Dedifferentiated amniotic fluid mesenchymal stem cell (primary cell): ENCODE measurements around the gene ETS1.

Source experiments
- DNase-seq: peaks from one replicate; pipeline ENCODE4 v3.0.0-alpha.2; 2016; ENCODE audit errors: extremely low spot score

Gene ETS1, protein sequence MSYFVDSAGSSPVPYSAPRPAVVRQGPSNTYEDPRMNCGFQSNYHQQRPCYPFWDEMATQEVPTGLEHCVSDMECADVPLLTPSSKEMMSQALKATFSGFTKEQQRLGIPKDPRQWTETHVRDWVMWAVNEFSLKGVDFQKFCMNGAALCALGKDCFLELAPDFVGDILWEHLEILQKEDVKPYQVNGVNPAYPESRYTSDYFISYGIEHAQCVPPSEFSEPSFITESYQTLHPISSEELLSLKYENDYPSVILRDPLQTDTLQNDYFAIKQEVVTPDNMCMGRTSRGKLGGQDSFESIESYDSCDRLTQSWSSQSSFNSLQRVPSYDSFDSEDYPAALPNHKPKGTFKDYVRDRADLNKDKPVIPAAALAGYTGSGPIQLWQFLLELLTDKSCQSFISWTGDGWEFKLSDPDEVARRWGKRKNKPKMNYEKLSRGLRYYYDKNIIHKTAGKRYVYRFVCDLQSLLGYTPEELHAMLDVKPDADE

DNA sequence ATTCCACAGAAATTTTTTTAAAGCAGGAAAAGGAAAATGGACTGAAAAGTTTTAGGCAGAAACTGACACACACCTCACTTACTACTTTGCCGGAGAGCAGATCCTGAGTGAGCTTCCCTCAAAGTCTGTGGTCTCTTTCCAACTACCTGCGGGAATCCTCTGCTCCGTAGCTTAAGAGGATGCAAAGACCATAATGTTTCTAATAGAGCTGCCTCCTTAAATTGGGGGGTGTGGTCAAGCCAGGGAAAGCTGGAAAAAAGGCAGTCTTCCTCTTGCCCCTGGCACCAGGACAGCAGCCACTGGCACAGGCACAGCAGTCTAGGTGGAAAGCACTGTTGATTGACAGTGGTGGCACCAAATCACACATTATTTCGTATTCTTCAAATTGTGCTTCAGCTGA is at the start of gene ETS1:
Gene ETS1 (minus strand): TSS at position 144 of the 400 bp plus-strand sequence. CDS start 14,428 bp downstream, outside the sequence.
- DNase-seq = no peak

DNA sequence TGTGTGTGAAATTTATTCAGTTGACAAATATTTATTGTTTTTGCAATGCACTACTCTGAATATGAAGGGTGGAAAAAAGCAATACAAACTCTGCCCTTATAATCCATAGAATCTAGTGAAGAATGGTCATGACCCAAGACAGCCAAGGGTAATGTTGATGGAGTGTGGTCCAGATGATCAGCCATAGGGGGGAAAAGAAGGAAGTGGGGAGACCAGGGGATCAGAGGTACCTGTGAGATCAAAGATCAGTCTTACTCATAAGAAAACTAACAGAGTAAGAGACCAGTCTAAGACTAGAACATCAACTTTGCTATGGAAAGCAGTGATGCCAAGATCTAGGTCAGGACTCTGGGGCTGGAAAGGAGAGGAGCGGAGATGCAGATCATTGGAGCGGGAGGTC is 47.0 kb upstream of the ETS1 start:
- DNase-seq = no peak

DNA sequence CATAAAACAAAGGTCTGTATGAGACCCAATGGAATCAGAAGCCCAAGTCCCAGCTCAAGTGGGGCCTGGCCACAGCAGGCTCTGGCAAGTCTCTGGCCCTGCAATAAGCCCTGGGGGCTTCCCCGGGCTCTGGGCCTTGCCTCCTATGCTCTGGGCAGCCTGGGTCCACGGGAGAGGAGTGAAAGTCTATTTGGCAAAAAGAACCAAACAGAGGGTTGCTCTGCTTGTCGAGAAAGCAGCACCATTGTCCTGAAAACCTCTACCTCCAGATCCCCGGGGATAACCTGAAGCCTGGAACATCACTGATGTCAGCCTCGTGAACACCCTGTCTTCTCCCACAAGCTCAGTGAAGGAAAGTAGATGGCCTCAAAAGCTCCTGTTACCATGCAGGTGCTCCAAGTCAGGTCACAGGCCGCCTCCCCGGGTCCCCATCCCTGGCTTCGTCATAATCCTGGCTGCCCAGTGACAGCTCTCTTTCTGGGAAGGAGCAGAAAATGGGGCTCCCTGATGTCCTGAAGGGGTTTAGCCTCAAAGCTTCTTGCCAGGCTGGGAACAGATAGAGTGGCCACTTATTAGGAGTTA is 46.1 kb upstream of the ETS1 start:
- no peak for DNase-seq

DNA sequence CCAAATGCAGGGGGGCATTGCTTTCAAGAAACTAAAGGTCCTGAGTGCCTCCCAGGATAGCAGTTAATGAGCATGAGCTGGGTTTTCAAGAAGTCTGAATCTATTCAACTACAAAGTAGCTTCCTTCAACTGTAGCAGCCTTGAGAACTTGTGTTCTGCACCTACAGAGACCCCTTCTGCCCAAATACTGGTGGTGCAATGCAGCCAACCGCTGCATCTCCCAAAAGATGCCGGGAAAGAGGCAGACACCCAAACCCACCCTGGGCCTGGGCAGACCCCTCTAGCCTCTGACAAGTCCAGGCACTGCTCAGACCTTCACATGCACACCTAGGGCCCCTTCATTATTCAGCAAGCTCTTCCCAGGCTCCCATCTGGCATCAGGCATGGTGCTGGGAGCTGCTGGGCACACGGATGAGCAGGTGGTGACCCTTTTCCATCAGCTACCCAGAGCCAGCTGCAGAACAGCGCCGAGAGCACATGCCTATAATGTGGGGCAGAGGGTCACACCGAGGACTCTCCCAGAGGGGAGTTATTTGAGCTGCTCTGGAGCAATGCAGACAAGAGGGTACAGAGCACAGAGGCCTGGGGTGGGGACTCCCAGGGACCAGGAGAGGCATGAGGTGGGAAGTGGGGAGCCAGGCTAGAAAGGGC is 44.9 kb upstream of the ETS1 start:
- DNase-seq = peak; percentile 63

DNA sequence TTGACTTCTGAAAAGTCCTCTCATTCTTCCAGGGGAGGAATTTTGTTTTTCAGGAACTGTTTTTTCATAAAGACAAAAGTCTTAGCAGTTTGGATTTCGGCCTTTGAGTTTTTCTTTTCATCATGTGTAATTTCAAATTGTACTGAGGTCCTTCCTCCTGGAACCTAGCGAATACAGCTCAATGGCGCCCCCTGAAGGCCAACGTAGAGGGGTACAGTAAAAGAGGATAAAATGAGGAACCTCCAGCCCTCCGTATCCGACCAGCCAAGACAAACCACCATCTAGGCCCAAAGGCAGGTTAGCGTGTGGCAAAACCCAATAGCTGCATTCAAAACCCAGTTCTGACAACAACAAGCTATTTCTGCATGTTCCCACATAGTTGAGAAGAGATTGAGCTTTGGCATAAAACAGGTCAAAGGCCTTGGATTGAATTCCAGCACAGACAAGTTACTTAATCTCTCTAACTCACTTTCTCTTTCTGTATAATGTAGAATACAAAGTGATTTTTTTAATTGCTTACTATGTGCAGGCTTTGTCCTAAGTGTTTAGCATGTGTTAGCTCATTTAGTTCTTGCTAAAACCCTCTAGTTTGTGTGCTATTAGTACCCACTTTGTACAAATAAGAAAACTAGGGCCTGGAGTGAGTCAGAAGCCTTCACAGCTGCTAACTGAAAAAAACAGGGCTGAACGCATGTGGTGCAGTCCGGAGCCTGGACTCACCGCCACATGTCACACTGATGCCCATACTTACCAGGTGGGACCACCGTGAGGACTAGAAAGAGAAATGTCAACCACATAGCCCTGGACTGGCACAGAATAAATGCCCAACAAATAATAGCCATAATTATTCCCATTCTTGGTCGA is 43.2 kb upstream of the ETS1 start:
- peak; percentile 83 for DNase-seq

DNA sequence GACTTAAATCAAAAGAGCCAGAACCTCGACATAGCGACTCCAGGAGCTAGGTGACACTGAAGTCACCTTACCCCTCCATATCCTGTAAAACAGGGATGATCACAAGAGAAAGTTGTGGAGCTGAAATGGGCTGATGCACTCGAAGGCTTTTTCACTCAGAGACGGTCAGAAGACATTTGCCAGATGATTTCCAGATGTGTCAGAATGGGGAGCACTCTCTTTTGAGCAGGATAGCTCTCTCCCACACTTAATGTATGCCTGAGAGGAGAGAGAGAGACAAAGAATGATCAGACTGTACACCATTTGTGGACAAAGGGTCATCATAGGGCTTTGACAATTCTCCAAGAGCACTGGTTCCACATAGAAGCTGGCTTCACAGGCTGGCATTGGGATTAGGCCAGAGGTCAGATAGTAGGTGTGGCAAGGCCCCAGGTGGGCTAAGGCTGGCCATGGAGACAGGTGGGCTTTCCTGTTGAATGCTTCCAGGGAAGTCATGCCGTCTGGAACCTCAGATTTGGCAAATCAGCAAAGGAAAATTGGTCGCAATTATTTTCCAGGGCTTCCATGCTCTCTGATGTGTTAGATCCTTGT is 42.3 kb upstream of the ETS1 start:
- no peak for DNase-seq

DNA sequence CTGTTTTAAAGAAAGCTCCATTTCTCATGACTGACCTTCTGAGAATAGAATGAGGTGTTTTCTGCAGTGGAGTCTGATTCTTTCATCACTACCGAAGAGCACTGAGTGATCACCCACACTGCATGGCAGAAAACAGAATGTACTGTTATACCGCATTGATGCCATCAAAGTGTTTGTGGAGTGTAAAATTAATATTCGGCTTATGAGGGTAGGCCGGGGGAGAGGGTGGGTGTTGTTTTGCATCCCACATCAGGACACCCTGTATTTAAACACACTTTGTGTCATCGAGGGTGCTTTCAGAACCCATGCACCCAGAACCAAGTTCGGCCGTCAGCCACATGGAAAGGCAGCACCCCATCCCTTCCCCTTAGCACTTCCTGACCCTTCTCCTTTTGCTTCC is 41.3 kb upstream of the ETS1 start:
- no peak for DNase-seq

DNA sequence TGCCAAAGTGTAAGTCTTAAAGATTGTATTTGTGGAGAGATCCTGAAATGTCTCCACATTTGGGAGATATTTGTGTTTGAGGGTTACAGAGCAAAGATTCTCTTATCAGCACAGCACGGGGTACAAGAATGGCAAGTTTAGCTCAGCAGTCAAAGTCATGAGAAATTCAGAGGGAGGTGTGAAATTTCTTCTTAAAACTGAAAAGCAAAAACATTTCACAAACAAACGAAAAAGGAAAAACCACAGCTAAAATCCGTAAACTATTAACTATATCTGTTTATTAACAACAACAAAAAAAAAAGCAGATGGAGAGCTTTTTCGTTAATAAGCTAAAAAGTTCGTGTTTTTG is 40.9 kb upstream of the ETS1 start:
- no peak for DNase-seq

DNA sequence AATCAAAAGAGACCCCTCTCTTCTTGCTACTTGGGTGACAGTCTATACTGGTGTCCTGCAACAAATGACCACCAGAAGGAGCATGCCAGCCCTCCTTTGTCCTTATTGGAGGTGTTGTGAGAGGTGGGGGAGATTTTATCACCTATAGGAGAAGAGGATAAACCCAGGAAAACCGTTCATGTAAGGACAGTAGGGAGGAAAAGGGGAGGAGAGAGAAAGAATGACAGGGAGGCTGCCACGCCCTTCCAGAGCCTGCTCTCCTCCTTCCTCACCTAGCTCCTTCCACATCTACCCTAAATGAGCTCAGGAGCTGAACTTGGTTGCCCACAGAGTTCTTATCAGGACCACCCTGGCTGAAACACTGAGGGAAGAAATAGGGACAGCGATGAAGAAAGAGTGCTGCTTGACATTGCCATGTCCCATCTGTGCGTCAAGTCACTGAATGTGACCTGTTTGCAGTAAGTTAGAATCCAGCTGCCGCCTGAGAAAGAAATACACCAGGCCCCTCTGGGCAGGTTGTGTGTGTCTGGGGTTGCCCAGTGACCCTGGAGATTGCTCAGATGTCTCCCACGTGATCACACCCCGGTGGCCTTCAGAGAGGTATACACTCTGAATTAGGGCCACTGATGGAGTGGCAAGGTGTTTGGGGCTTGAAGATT is 40.4 kb upstream of the ETS1 start:
- no peak for DNase-seq

DNA sequence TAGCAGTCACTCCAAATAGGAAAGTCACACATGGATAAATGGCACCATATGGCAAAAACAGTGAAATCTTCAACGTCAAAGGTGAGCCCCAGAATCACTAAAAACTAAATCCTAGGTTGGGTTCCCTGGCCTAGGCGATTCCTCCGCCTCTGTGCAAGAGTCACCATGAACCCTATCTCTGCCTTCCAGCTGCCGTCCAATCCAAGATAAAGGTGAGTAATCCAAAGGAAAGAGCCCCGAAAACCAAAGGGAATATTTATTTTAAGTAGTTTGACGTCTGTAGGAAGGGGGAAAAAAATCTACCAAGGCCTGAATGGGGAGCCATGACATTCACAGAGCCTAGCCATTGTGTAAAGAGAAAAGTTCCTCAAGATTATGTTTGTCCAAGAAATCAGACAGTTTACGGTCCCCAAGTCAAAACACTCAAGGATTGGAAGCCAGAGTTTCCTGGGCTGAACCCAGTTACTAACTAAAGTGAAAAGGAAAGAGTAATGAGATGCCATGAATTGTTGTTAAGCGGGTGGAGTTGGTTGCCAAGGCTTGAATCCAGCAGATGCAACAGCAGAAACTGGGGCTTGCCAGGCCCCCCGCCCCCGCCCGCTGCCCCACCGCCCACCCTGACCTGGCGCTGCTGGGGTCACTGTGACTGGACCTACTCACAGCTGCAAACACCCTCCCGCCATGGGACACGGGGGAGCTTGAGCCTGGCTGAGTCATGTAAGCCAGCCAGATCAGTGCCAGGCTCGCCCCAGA is 39.7 kb upstream of the ETS1 start:
- DNase-seq = no peak

DNA sequence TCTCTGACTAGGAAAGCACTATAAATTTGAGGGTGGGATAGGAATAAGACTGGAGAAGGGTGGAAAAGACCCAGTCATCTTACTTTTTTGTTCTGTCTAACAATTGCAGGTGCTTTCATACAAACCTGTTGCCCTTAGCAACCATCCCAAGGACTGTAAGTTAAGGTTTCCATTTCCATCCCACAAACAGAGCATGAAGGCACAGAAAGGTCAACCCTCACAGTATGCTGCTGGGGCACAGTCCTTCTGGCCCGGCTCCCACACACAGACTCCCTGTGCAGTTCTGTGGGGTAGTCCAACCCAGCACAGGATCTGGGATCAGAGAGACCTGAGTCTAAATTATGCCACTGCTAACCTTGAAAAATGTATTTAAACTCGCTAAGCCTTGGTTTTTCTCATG is 38.4 kb upstream of the ETS1 start:
- no peak for DNase-seq

DNA sequence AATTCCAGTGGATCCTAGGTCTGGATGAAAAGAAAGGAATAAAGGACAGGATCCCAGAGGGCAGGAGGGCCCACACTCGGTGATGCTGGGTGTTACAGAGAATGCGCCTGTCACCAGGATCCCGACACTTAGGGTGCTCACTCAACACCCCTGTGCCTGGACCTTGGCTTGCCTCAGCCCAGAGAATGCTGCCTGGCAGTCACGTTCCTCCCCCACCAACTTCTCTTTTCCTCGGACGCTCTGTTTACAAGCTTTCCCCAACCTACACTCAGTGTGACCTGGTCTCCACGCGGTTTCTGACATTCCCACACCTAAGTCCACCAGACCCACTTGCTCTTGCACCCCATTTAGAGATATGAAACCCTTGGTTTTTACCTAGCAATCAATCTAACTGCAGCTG is 38.0 kb upstream of the ETS1 start:
- no peak for DNase-seq

DNA sequence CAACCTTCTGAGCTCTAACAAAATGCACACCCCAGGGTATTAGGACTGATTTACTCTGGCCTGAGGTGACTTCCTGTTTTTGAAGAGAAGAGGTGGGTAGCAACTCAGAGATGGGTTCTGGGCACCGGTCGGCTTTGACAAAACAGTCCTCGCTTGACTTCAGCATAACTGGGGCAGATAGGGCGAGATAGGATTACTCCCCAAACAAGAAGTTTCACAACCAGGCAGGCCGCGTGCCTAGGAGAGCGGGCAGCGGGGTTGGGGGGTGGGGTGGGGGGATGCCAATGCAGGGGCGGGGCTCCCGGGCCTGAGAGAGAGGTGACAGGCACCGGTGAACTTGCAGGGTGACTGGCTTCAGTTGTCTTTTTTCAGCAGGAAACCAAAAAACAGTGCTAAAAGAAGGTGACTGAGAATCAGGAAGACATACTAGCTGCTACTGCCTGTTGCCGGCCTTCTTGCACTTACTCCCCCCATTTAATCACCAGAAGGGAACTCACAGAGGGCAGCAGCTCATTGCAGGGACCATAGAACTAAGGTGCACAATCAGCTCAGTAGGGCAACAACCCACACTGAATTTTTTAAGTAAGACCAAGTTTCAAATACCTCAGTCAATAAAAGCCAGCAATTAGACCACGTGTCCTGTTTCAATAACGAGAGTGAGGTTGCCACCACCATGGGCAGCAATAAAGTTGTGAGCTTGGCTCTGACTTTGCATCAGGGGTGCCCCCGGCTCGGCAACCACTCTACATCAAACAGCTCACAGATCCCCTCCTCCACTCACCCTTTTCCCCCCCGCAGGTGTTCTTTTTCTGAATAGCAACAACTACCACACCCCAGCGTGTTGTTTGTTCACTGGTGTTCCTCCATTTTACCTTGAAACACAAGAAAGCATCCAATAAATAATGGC is 37.2 kb upstream of the ETS1 start:
- DNase-seq = no peak

DNA sequence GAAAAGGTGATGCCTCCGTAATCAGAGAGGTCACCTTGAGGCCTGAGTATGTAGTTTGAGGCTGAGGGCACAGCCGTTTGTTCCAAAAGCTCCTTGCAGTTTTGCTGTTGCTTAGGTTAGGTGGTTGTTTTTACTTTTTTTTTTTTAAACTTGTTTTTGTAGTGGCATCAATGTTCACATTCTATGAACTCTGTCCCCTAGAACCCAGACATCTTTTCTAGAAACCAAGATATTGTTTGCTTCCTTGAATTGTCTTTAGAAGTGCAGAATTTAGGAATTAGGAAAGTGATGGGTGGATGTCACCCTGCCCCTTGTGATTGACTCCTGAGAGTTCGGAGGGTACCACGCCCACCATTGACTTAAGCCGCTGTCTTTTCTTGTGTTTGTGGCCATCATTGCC is 35.7 kb upstream of the ETS1 start:
- no peak for DNase-seq

DNA sequence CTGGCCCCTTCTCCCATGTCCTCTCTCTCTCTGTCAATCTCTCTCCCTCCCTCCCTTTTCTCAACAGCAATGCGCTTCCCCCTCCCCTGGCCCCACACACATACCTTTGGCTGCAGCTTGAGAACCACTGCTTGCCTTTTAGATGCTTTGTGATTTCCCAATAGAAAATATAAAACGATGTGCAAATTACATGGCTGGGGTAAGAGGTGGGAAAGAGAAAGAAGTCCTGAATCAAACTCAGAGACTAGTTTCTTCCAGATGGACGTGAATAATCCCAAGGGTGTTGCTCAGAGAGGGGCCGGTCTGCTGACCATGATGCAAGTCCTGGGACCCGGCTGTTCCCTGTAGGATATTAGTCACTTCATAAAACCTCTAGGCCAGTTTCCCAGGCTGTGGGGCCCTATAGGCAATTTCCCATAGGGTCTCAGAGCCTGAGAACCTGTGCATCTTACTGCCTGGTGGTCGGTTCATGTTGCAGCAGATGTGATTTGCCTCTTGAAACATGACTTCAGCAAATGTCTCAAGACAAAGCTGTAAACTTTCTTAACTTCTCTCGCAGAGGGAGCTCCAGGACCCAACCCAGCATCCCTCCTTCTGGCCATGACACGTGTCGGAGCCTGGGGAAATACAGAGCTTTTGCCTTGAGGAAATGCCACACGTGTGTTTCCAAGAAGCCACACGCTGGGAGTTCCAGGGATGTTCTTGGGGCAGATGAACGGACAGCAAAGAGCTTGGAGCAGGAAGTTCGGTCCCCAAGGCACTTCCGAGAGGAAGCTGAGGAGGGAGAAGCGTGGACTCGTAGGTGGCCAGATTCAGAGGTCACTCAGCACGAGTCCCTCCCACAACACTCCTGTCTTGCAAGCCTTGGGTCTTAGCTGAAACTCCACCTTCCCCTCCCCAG is 34.5 kb upstream of the ETS1 start:
- peak; percentile 52 for DNase-seq

DNA sequence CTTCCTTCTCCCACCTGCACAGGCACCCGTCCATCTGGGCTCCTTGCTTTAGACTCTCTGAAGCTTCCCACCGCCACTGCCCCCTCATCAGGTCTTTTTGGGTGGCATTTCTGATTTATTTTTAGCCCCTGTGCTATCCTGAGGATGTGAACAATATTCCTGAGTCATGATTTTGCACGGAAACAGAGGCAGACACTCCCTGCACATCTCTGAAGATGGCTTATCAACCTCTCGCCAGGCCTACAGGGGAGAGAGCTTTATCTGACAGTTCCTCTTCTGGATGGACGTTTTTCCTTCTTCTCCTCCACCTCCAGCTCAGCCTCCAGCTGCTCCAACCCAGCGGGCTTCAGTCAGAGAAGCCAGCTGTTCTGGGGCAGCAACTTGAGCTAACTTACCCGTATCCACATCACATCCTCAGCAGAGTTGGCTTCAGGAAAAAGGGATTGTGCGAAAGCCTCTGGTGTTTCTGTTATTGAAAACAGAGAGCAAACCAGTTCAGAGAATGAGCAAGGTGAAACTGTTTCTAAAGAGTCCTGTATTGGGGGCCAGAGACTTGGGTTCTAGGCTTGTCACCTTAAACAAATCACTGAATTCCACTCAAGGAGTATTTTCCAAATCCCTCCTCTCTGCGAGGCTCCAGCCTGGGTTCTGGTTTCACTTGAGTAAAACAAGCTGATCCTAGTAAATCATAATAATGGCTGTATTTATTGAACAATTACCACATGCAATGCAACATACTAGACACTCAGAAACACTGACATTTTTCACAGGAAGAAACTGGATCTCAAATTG is 33.1 kb upstream of the ETS1 start:
- no peak for DNase-seq

DNA sequence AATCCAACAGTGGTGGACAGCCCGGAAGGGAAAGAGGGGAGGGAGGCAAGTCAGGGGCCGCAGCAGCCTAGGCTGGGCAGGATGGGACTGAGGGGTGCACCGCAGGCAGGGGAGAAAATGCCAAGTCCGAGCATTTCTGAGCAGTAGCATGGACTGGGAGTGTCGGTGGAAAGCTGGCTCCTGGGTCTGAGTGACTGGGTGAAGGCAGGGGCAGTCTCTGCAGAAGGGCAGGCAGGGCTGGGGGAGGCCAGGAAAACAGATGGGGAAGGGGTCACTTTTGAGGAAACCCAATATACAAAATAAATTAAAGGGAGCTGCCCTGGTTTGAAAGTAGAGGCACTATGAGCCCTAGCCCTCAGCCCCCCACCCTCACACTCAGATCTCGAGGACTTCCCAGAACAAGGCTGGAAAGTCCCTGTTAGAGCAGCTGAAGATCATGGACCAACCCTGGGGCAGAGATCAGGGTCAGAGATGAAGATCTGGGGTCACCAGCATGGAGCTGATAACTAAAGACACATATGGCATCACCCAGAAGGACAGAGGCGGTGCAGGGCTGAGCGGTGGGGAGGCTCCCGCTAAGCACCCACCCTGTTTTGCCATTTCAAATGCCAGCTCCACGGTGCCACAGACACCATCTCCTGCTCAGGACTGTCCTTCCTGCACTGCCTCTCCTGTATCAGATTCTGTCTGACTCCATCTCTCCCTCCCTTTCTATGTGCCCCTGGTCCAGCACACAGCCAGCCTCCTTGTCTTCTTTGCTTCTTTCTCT is 32.4 kb upstream of the ETS1 start:
- no peak for DNase-seq
